Testis (tissue), 3 donors: ENCODE data around the gene SLC35E1. TPM values are rescaled to one million over a fixed set of nuclear protein-coding genes. Genes with fewer than 3 reads are reported as not detected.

Source experiments
- DNase-seq: peaks from one replicate; pipeline ENCODE4 v3.0.0-alpha.2; 2019
- H3K27ac ChIP-seq, 2 donors: fragments of 200-600 bp; sonication (generic); one replicate each; pipeline ENCODE4 v1.5.1; 2019
- H3K27me3 ChIP-seq: fragments of 200-600 bp; sonication (generic); one replicate; pipeline ENCODE4 v1.5.1; 2019
- H3K36me3 ChIP-seq: fragments of 200-600 bp; sonication (generic); one replicate; pipeline ENCODE4 v1.5.1; 2017; ENCODE audit warnings: low read depth; ENCODE audit errors: missing control alignments
- H3K4me1 ChIP-seq: fragments of 200-600 bp; sonication (generic); one replicate; pipeline ENCODE4 v1.5.1; 2019
- H3K4me3 ChIP-seq, 2 donors: fragments of 200-600 bp; sonication (generic); one replicate each; pipeline ENCODE4 v1.5.1; 2017 to 2019
- H3K9me3 ChIP-seq: fragments of 200-600 bp; sonication (generic); one replicate; pipeline ENCODE4 v1.5.1; 2017
- POLR2A ChIP-seq: fragments of 450-650 bp; IDR thresholded peaks from one replicate; pipeline ENCODE4 v1.6.1; 2017; ENCODE audit warnings: antibody characterized with exemption, mild to moderate bottlenecking, moderate library complexity
- WGBS, 2 donors: methylation state at CpG; one replicate each; pipeline ENCODE4 v1.1.5; 2018; 5-methylcytosine and 5-hydroxymethylcytosine counted together
- intact Hi-C: fragments of 100-400 bp; cut with DNase I; formaldehyde crosslinking; loops from one replicate; pipeline ENCODE4 v1.15.1; 2023; ENCODE audit warnings: low total_unique reads
- polyA plus RNA-seq: library from polyadenylated mRNA; stranded (reverse); fragments of 350-450 nt; fragmentation: Illumina TruSeq; extraction: RNeasy Lipid Tissue Mini Kit (QIAGEN cat#74804); gene quantifications from one replicate; pipeline ENCODE4 v1.2.3, GENCODE V29; 2014; ENCODE audit warnings: low read depth, low replicate concordance; ENCODE audit not compliant: insufficient read depth
- total RNA-seq, 2 donors: library from RNA; depleted of rRNA; stranded (reverse); fragments of >200 nt; gene quantifications; one replicate each; pipeline ENCODE4 v1.2.3, GENCODE V29; 2016
- TF ChIP-seq, protein P1 (sequence below), 3 experiments: fragments of 450-650 bp in 2 of 3; fragments of 200-600 bp in 1 of 3; sonication (generic) in 1 of 3; IDR thresholded peaks; one replicate each; pipeline ENCODE4 v1.5.1; 2016 to 2019; ENCODE audit warnings: antibody characterized with exemption in 3 of 3, mild to moderate bottlenecking in 2 of 3, moderate library complexity in 1 of 3

SLC35E1 gene
- total and polyA plus RNA-seq, 3 donors from 2014 or later = 20.3 to 56.3 (median 54.0) TPM

DNA sequence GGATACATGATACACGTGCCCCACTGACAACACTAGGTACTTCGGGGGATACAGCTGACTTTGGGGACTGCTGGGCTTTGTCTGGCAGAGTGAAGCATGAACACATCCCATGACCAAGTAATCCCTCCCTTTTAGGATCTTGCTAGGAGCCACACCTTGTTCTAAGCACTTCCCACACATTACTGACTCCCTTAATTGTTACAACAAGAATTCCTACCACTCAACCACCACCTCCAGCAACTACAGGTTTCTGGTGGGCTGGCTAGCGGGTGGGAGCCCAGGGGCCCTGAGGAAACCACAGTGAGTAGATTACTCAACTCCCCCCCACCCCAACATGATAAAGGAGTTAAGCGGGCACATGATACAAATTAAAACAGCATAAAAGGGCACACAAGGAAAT, 7.2 kb upstream of the SLC35E1 start:
- intact Hi-C loops = no loop called here
- Histone ChIP-seq H3K9me3 (no peaks in the 10 kb centered on the region), H3K4me3 (no peak overlapping the region), H3K4me1 (peaks cover 55% of the 10 kb centered on the region), H3K36me3 (no peaks in the 10 kb centered on the region), H3K27me3 (no peaks in the 10 kb centered on the region), H3K27ac (no peak overlapping the region)
- TF ChIP-seq POLR2A = no peak
- TF ChIP-seq, protein P1, sequence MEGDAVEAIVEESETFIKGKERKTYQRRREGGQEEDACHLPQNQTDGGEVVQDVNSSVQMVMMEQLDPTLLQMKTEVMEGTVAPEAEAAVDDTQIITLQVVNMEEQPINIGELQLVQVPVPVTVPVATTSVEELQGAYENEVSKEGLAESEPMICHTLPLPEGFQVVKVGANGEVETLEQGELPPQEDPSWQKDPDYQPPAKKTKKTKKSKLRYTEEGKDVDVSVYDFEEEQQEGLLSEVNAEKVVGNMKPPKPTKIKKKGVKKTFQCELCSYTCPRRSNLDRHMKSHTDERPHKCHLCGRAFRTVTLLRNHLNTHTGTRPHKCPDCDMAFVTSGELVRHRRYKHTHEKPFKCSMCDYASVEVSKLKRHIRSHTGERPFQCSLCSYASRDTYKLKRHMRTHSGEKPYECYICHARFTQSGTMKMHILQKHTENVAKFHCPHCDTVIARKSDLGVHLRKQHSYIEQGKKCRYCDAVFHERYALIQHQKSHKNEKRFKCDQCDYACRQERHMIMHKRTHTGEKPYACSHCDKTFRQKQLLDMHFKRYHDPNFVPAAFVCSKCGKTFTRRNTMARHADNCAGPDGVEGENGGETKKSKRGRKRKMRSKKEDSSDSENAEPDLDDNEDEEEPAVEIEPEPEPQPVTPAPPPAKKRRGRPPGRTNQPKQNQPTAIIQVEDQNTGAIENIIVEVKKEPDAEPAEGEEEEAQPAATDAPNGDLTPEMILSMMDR (IDR thresholded peaks at IDR 0.05) = no peak
- whole genome bisulfite sequencing, 2 donors = 68 to 73% methylated on average over 4 of the region's 4 CpGs
- no peak for DNase-seq

DNA sequence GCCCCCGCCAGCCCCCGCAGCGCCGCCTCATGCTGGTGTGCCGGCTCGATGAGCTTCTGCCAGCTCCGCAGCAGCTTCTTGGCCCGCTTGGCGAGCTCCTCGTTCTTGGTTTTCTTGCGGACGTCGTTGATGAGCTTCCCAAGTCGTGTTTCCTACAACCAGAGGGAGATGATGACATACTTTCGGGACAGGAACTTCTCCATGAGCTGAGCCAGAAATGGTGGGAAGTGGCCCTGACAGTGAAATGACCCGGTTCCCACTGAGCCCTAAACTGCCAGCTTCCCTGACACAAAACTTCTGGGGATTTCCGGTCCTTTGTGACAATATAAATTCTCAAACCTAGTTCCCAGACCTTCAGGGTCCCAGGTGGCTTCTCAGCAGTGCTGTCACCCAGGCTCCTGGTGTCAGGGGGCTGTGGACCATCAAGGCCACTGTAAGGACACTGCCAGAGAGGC, 5.3 kb upstream of the SLC35E1 start:
- 76% methylated on average over 17 of the region's 17 CpGs; no CpG with 5 or more reads in 1 of the 2 donors for WGBS, 2 donors
- Histone ChIP-seq H3K27me3 (no peaks in the 10 kb centered on the region), H3K27ac (no peak overlapping the region), H3K9me3 (no peaks in the 10 kb centered on the region), H3K4me3 (no peak overlapping the region), H3K36me3 (no peaks in the 10 kb centered on the region), H3K4me1 (peaks cover 37% of the 10 kb centered on the region)
- DNase-seq = no peak
- intact Hi-C loops = no loop called here
- TF ChIP-seq POLR2A = no peak
- TF ChIP-seq, protein P1 (IDR thresholded peaks at IDR 0.05) = no peak

DNA sequence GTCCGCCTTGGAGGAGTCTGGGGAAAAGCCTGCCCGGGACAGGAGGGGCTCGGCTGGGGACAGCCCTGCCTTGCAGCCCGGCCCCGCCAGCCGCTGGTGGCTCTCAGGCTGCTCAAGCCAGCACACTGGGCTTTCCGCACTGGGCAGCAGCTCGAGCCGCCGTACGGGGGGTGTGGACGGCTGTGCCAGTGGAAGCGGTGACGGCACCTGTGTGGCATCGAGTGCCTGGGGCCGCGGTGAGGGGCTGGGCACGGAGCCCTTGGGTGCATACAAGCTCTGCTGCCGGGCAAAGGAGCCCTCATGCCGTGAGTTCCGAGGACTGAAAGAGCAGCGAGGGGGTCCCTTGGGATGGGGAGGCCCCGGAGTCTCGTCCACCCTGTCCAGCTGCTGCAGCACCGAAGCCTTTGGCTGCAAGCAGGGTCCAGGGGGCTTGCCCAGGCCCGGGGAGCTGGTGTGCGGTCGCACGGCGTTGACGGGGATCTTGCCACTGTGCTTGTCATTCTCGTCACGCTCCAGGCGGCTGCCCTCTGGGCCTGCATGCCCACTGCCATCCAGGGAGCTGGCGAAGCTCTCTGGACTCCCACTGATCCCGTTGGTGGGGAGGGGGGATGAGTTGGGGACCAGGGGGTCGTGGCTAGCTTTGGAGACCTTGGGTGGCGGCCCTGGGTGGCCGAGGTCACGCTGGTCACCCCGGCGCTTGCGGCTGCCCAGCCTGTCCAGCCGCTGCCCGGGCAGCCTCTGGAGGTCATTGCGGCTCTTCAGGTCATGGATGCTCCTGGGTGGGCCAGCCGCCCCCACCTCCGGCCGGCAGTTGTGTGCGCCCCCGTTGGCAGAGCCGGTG, 4.7 kb upstream of the SLC35E1 start:
- no peak for DNase-seq
- H3K27ac ChIP-seq = no peak overlapping the region
- intact Hi-C loops = no loop called here
- no peaks in the 10 kb centered on the region for H3K27me3 ChIP-seq
- no peaks in the 10 kb centered on the region for H3K36me3 ChIP-seq
- peaks cover 31% of the 10 kb centered on the region for H3K4me1 ChIP-seq
- H3K9me3 ChIP-seq = no peaks in the 10 kb centered on the region
- no peak overlapping the region for H3K4me3 ChIP-seq
- 78 to 88% methylated on average over 8 to 50 of the region's 52 CpGs for WGBS, 2 donors
- TF ChIP-seq, protein P1 (IDR thresholded peaks at IDR 0.05) = no peak
- TF ChIP-seq POLR2A = no peak

DNA sequence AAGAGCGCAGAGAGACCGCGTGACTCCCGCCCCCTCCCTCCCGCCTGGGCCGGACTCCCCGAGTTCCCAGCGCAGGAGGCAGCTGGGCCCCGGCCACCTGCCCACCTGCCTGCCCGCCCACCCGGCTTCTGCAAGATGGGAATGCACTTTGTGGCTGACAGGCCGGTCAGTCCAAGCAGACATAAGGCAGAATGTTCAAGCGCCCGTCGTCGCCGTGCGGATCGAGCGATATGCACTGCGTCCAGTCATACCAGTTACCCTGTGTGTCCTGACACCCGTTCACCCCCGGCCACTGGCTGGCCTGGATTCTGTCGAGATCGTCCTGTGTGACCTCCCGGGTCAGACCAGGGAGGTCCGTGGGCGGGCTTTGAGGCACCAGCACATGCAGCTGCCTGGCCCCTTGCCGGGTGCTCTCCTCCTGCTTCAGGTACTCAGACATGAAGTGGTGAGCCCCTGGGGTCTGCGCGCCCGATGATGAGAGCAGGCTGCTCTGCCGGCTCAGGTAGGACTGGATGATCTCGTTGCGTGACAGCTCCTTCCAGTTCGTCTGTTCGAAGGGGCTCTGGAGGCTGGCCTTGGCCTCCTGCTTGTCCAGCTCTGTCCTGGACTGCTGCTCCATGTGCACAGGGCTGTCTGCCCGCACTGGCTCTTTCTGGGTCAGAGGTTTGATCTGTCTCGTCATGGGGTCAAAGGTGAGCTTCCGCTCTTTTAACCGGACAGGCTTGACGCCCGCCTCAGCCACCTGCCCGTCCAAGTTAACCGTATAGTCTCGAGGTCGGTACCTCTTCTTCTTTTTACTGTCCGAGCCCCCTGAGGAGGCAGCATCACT, 3.9 kb upstream of the SLC35E1 start:
- TF ChIP-seq, protein P1 (IDR thresholded peaks at IDR 0.05) = no peak
- TF ChIP-seq POLR2A = no peak
- Histone ChIP-seq H3K4me1 (peaks cover 27% of the 10 kb centered on the region), H3K27me3 (no peaks in the 10 kb centered on the region), H3K4me3 (no peak overlapping the region), H3K36me3 (no peaks in the 10 kb centered on the region), H3K27ac (no peak overlapping the region), H3K9me3 (no peaks in the 10 kb centered on the region)
- intact Hi-C loops = no loop called here
- 73 to 82% methylated on average over 29 to 45 of the region's 48 CpGs for WGBS, 2 donors
- DNase-seq = no peak
